Trophoblast cell (in vitro differentiated cells and primary cell): ENCODE measurements around the gene CDKAL1.

Experiments used
- DNase-seq, 2 donors: peaks; one replicate each; pipeline ENCODE4 v3.0.0-alpha.2; 2016
- H2AFZ ChIP-seq: 2 replicates; pipeline ENCODE4 v1.6.1; 2013; ENCODE audit warnings: low read length, moderate library complexity, mild to moderate bottlenecking; ENCODE audit not compliant: insufficient read depth, poor library complexity
- H2AK5ac ChIP-seq: 2 replicates; pipeline ENCODE4 v1.6.1; 2013; ENCODE audit warnings: mild to moderate bottlenecking, low read length
- H2BK120ac ChIP-seq: 2 replicates; pipeline ENCODE4 v1.6.1; 2013; ENCODE audit warnings: low read length, mild to moderate bottlenecking, moderate library complexity; ENCODE audit not compliant: insufficient read depth, poor library complexity
- H2BK12ac ChIP-seq: 2 replicates; pipeline ENCODE4 v1.6.1; 2013; ENCODE audit warnings: mild to moderate bottlenecking, low read length, moderate library complexity
- H2BK5ac ChIP-seq: 2 replicates; pipeline ENCODE4 v1.6.1; 2013; ENCODE audit warnings: low read length, low read depth, moderate library complexity, mild to moderate bottlenecking; ENCODE audit not compliant: poor library complexity
- H3K14ac ChIP-seq: 2 replicates; pipeline ENCODE4 v1.6.1; 2013; ENCODE audit warnings: mild to moderate bottlenecking, low read length
- H3K18ac ChIP-seq: 2 replicates; pipeline ENCODE4 v1.6.1; 2013; ENCODE audit warnings: mild to moderate bottlenecking, low read length
- H3K23ac ChIP-seq: 2 replicates; pipeline ENCODE4 v1.6.1; 2013; ENCODE audit warnings: low read length
- H3K27ac ChIP-seq: 2 replicates; pipeline ENCODE4 v1.5.1; 2013; ENCODE audit warnings: low read depth, mild to moderate bottlenecking, inconsistent platforms, low read length, moderate library complexity
- H3K27me3 ChIP-seq: 2 replicates; pipeline ENCODE4 v1.6.1; 2013; ENCODE audit warnings: inconsistent platforms, mild to moderate bottlenecking, low read length, moderate library complexity; ENCODE audit not compliant: insufficient read depth
- H3K36me3 ChIP-seq, 2 experiments: 1 replicate in 1 of 2; 2 replicates in 1 of 2; pipeline ENCODE4 v1.6.1; 2013; ENCODE audit warnings: low read length in 2 of 2, mild to moderate bottlenecking in 2 of 2, moderate library complexity in 1 of 2; ENCODE audit not compliant: insufficient read depth in 2 of 2, control insufficient read depth in 1 of 2
- H3K4ac ChIP-seq: 2 replicates; pipeline ENCODE4 v1.6.1; 2013; ENCODE audit warnings: low read depth, mild to moderate bottlenecking, low read length, moderate library complexity
- H3K4me1 ChIP-seq, 2 experiments: 1 replicate in 1 of 2; 2 replicates in 1 of 2; pipeline ENCODE4 v1.6.1; 2013; ENCODE audit warnings: low read length in 2 of 2, mild to moderate bottlenecking in 2 of 2, moderate library complexity in 1 of 2; ENCODE audit not compliant: insufficient read depth in 2 of 2, control insufficient read depth in 1 of 2
- H3K4me2 ChIP-seq: 2 replicates; pipeline ENCODE4 v1.6.1; 2013; ENCODE audit warnings: inconsistent platforms, mild to moderate bottlenecking, low read length, moderate library complexity
- H3K4me3 ChIP-seq: 2 replicates; pipeline ENCODE4 v1.5.1; 2013; ENCODE audit warnings: mild to moderate bottlenecking, low read depth, low read length, inconsistent platforms
- H3K79me1 ChIP-seq: one replicate; pipeline ENCODE4 v1.6.1; 2013; ENCODE audit warnings: low read length
- H3K79me2 ChIP-seq: 2 replicates; pipeline ENCODE4 v1.6.1; 2013; ENCODE audit warnings: low read length, mild to moderate bottlenecking; ENCODE audit not compliant: control insufficient read depth, insufficient read depth, poor library complexity
- H3K9ac ChIP-seq: 2 replicates; pipeline ENCODE4 v1.6.1; 2013; ENCODE audit warnings: mild to moderate bottlenecking, low read length
- H3K9me3 ChIP-seq: 2 replicates; pipeline ENCODE4 v1.6.1; 2013; ENCODE audit warnings: low read depth, mild to moderate bottlenecking, control low read depth, inconsistent platforms, low read length; ENCODE audit not compliant: insufficient read depth
- H4K12ac ChIP-seq: 2 replicates; pipeline ENCODE4 v1.6.1; 2013; ENCODE audit warnings: low read depth, mild to moderate bottlenecking, low read length, moderate library complexity
- H4K8ac ChIP-seq: 2 replicates; pipeline ENCODE4 v1.6.1; 2013; ENCODE audit warnings: low read depth, mild to moderate bottlenecking, low read length, moderate library complexity
- H4K91ac ChIP-seq: one replicate; pipeline ENCODE4 v1.6.1; 2013; ENCODE audit warnings: low read depth, mild to moderate bottlenecking, low read length, moderate library complexity
- WGBS: extraction: QIAGEN DNeasy Blood & Tissue Kit; methylation state at CpG from one replicate; pipeline ENCODE4 v1.1.7; 2013; ENCODE audit warnings: missing lambda C conversion rate; ENCODE audit not compliant: insufficient read length, insufficient coverage; ENCODE audit errors: extremely low coverage; 5-methylcytosine and 5-hydroxymethylcytosine counted together

Gene CDKAL1

DNA sequence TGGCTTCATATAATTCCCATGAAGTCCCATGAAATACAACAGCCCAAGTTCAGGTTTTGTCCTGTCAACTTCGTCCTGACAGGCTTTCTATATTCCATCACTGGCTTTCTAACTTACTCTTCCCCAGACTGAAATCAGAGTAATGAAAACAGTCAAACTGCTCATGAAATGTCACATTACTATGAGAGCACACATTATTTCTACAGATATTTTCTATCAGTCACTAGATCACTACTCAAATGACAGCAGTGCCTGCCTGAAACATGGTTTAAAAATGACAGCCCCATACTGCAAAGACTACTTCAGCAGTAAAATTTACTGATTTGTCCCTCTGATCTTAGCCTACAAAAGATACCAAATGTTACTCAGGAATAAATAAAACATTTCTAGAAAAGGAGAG, 616.4 kb downstream of the CDKAL1 start:
- no peak overlapping the region for H3K23ac ChIP-seq
- H3K79me2 ChIP-seq, result no peaks in the 10 kb centered on the region

DNA sequence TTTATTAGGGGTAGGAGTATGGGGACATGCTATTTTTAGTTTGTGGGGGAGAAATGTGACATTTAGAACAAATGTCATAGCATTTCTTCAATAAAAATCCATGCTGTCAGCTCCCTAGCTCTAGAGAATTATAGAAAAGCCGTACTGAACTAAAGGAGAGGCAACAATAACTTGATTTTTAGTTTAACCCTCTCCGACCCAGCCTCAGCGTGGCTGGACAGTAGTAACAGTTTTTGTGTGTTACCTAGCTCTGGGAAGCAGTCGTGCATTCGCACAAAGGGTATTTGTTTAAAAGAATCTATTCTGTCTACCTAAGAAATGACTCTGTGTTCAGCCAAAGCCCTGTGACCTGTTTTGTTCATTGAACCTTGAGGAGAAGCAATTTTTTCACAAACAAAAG, 616.9 kb downstream of the CDKAL1 start:
- no peak overlapping the region for H3K27ac ChIP-seq
- no peak overlapping the region for H4K8ac ChIP-seq
- H3K4me1 ChIP-seq, result no peaks in the 10 kb centered on the region
- no peaks in the 10 kb centered on the region for H3K9me3 ChIP-seq
- no peak overlapping the region for H3K4me3 ChIP-seq
- H2AK5ac ChIP-seq, result no peak overlapping the region
- no peak overlapping the region for H2BK12ac ChIP-seq
- H3K14ac ChIP-seq, result no peak overlapping the region
- H3K36me3 ChIP-seq, result no peaks in the 10 kb centered on the region
- no peaks in the 10 kb centered on the region for H3K79me1 ChIP-seq
- no peak overlapping the region for H2BK120ac ChIP-seq
- H3K9ac ChIP-seq, result no peak overlapping the region
- no peaks in the 10 kb centered on the region for H3K79me2 ChIP-seq
- WGBS, result no CpG with 5 or more reads among the region's 5 CpGs
- no peak for DNase-seq
- H2BK5ac ChIP-seq, result no peak overlapping the region
- H4K91ac ChIP-seq, result no peak overlapping the region
- H2AFZ ChIP-seq, result no peak overlapping the region
- no peak overlapping the region for H4K12ac ChIP-seq
- H3K4me2 ChIP-seq, result no peak overlapping the region
- H3K27me3 ChIP-seq, result no peaks in the 10 kb centered on the region
- H3K23ac ChIP-seq, result no peak overlapping the region
- H3K4ac ChIP-seq, result no peak overlapping the region
- H3K18ac ChIP-seq, result no peak overlapping the region

More for the DNA sequence above, 616.4 kb downstream of the CDKAL1 start:
- Histone ChIP-seq H2AK5ac (no peak overlapping the region), H3K4me1 (no peaks in the 10 kb centered on the region), H4K91ac (no peak overlapping the region), H2BK12ac (no peak overlapping the region), H3K4me3 (no peak overlapping the region), H3K9ac (no peak overlapping the region), H3K9me3 (no peaks in the 10 kb centered on the region), H3K27me3 (no peaks in the 10 kb centered on the region), H3K27ac (no peak overlapping the region), H4K8ac (no peak overlapping the region), H2AFZ (no peak overlapping the region), H3K79me1 (no peaks in the 10 kb centered on the region), H2BK120ac (no peak overlapping the region), H3K14ac (no peak overlapping the region), H2BK5ac (no peak overlapping the region), H4K12ac (no peak overlapping the region), H3K18ac (no peak overlapping the region), H3K4me2 (no peak overlapping the region), H3K4ac (no peak overlapping the region), H3K36me3 (no peaks in the 10 kb centered on the region)
- DNase-seq, result no peak
- no CpG with 5 or more reads among the region's 1 CpG for WGBS

GRCh38 chr6:21151530-21151929, 617.3 kb downstream of the CDKAL1 start:
- Histone ChIP-seq H3K4me1 (no peaks in the 10 kb centered on the region), H2BK12ac (no peak overlapping the region), H2AK5ac (no peak overlapping the region), H3K27me3 (no peaks in the 10 kb centered on the region), H3K9ac (no peak overlapping the region), H3K9me3 (no peaks in the 10 kb centered on the region), H3K4me2 (no peak overlapping the region), H3K36me3 (no peaks in the 10 kb centered on the region), H2BK120ac (no peak overlapping the region), H3K27ac (no peak overlapping the region), H2AFZ (no peak overlapping the region), H3K4ac (no peak overlapping the region), H3K79me1 (no peaks in the 10 kb centered on the region), H4K8ac (no peak overlapping the region), H3K4me3 (no peak overlapping the region), H3K18ac (no peak overlapping the region), H3K23ac (no peak overlapping the region), H4K91ac (no peak overlapping the region), H3K79me2 (no peaks in the 10 kb centered on the region), H2BK5ac (no peak overlapping the region), H3K14ac (no peak overlapping the region), H4K12ac (no peak overlapping the region)
- DNase-seq, result no peak
- WGBS, result no CpG with 5 or more reads among the region's 5 CpGs

DNA sequence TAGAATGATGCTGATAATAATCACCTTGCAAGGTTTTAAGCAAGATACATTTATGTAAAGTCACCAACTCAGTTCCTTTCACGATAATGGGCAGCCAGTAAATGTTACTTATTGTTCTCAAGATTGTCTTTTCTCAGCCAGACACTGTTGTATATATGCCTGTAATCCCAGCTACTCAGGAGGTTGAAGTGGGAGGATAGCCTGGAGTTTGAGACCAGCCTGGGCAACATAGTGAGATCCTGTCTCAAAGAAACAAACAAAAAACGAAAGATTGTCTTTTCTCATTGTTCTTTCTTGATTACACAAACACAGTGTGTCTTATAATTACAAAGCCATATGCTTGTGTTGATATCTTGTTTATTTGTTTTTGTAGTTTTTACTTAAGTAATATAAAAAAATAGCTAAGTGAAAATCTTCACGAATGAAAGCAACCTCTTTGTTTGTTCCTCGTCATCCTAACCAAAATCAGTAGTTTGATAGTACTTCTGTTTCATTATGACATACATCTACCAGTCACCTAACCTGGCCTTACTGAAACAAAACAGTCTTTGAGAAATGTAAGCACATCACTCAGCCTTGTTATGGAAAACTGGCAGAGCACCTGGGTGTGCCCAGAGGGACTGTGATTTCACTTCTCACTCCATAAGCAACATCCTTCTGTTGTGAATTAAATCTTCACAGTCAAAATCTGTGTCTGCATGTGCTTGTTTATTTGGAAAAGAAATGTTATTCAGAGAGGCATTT, 623.1 kb downstream of the CDKAL1 start:
- Histone ChIP-seq H2BK120ac (no peak overlapping the region), H4K91ac (no peak overlapping the region), H3K23ac (no peak overlapping the region), H2AFZ (no peak overlapping the region), H3K9ac (no peak overlapping the region), H3K4ac (no peak overlapping the region), H3K4me1 (no peaks in the 10 kb centered on the region), H3K14ac (no peak overlapping the region), H4K8ac (no peak overlapping the region), H3K18ac (no peak overlapping the region), H4K12ac (no peak overlapping the region), H3K79me1 (no peaks in the 10 kb centered on the region), H3K4me2 (no peak overlapping the region), H3K36me3 (no peaks in the 10 kb centered on the region), H2BK5ac (no peak overlapping the region), H2AK5ac (no peak overlapping the region), H3K9me3 (no peaks in the 10 kb centered on the region), H3K4me3 (no peak overlapping the region), H2BK12ac (no peak overlapping the region), H3K27me3 (no peaks in the 10 kb centered on the region), H3K27ac (no peak overlapping the region), H3K79me2 (no peaks in the 10 kb centered on the region)
- no peak for DNase-seq
- WGBS, result no CpG with 5 or more reads among the region's 4 CpGs
